Stimulated activated naive CD8-positive, alpha-beta T cell treated with anti-CD3 and anti-CD28 coated beads, Interleukin-15, Interleukin-2, amounts not matched to agents 100 U/mL and 50 U/mL, for 24 hours (primary cell): Measurements from ENCODE around the gene IQCK.

Source experiments
- ATAC-seq: fragments of 150-1000 bp; cut with Tn5 transposase; one replicate; pipeline ENCODE4 v1.10.0; 2021
- DNase-seq: peaks from one replicate; pipeline ENCODE4 v3.0.0; 2021

The IQCK gene

GRCh38 chr16:19804538-19805323 lies 86.7 kb downstream of the IQCK start:
- DNase-seq (peak; percentile 7), ATAC-seq (peak; percentile 55)

- DNase-seq (no peak), ATAC-seq (no peak)
These were observed 87.5 kb downstream of the IQCK start for GRCh38 chr16:19805459-19806162.

GRCh38 chr16:19808061-19808641 lies 90.1 kb downstream of the IQCK start:
- DNase-seq: no peak
- no peak for ATAC-seq

DNA sequence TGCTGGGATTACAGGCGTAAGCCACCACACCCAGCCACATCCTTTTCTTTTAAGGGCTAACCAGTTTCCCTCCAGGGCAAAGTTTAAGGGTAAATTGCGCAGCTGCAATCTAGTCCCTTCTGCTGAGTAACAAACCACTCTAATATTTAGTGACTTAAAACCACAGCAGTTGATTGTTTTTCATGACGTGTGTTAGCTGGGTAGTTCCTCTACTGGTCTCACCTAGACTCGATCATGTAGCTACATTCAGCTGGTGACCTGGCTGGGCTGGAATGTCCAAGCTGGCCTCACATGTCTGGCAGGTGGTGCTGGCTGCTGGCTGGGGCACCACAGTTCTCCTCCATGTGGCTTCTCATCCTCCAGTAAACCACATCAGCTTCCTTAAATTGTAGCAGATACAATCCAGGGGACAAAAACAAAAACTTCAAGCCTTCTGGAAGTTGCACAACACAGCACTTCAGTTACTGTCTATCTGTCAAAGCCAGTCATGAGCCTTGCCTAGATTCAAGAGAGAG lies 91.1 kb downstream of the IQCK start:
- ATAC-seq: no peak
- DNase-seq: no peak

DNA sequence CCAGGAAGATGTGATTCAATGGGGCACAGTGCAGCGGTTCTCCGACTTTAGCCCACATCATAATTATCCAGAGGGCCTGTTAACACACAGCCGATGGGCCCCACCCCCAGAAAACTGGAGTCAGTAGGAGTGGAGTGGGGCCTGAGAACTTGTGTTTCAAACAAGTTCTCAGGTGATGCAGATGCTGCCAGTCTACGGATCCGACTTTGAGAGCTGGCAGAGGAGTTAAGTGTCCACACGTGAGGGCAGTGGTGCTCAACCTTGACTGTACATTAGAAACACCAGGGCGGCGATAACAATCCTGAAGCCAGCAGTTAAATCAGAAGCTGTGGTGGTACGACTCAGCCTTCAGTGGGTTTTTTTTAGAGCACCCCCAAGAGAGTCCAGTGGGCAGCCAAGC lies 91.6 kb downstream of the IQCK start:
- ATAC-seq: no peak
- no peak for DNase-seq

DNA sequence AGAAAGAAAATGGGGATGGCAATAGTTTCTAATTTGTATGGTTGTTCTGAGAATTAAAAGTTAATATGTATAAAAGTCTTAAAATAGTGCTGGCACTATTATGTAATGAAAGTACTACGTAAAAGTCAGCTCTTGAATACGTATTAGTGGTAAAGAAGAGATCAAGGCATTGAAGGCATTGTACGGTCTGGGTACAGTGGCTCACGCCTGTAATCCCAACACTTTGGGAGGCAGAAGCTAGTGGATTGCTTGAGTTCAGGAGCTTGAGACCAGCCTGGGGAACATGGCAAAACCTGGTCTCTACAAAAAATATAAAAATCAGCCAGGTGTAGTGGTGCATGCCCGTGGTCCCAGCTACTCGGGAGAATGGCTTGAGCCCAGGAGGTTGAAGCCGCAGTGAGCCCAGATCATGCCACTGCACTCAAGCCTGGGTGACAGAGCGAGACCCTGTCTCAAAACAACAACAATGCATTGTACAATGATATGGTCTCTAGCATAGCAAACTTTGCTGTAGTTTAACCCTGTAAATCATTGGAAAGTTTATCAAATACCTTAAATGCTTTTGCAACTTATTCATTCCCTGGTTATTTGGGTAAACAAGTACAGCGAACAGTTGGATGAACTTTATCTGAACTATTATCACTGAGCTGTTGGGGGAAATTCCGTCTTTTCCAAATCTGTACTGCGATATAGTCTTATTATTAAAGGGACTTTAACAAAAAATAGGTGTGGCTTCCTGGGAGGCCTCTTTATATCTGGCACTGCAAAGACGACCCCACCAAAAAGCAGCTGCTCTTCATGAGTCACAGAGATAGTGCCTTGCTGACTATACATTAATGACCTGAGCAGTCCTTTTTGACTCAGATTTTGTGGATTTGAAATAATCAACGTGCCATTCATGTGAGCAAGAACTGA lies 93.0 kb downstream of the IQCK start:
- ATAC-seq (no peak), DNase-seq (no peak)

- ATAC-seq (no peak), DNase-seq (no peak)
These were observed 94.9 kb downstream of the IQCK start for GRCh38 chr16:19812986-19813385.

DNA sequence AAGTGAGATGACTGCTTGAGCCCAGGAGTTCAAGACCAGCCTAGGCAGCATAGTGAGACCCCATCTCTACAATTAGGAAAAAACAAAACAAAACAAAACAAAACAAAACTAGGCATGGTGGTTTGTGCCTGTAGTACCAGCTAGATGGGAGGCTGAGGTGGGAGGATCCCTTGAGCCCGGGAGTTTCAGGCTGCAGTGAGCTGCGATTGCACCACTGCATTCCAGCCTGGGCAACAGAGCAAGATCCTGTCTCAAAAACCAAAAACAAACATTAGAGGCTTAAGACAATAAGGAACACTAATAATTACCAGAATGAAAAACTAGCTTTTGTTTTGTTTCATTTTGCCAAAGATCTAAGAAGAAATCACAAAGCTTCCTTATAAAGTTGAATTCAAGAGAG lies 97.3 kb downstream of the IQCK start:
- no peak for DNase-seq
- no peak for ATAC-seq

DNA sequence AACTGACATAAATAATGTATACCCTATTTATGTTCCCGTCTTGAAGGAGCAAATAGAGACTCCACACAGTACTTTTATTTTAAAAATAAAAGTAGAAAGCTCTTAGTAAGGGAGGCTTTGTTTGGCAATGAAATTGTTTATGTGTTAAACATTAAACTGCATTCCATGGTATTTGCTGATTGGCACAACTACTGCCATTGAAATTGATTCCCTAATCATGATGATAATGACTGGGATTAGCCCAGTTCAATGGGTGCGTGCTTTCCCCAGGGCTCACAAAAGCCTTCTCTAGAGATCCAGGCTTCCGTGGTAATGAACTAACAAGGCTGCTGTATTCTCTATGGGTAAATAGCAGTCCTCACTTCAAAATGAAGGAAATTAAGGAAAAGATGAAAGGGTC lies 99.1 kb downstream of the IQCK start:
- ATAC-seq: no peak
- DNase-seq: no peak

DNA sequence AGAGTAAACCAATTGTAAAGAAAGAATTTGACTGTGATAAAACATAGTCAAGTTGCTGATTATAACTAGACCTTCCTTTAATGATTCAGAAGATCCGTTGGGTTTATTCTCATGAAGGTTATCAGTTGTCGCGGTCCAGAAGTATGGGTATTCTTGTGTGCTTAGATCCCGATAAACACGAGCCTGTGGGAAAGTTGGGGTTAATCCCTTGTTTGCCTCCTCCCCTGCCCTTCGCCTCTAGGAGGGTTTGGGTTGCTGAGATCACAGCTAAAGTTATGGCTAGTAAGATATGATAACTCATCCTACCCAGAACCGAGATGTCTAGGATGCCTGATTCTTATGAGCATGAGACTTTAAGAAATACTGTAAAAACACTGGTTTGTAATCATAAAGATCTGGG lies 99.8 kb downstream of the IQCK start:
- ATAC-seq: no peak
- no peak for DNase-seq

- no peak for ATAC-seq
- no peak for DNase-seq
These were observed 104.5 kb downstream of the IQCK start for GRCh38 chr16:19822533-19822932.

DNA sequence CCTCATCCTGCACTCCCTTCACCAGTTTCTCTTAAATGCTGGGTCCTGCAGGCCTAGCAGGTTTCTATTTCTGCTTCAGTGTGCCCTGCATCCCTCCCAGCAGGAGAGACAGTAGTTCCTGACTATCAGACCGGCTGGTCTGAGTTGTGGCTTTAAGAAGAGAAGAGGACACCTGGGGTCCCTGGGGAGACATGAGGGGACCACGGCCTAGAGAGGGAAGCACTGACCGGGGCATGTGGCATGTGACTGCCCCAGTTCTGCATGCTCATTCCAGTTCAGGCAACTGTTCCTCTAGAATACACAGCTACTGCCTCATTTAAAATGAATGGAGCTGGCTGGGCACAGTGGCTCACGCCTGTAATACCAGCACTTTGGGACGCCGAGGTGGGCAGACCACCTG lies 105.3 kb downstream of the IQCK start:
- ATAC-seq: no peak
- DNase-seq: no peak

GRCh38 chr16:19824216-19824615 lies 106.1 kb downstream of the IQCK start:
- no peak for DNase-seq
- no peak for ATAC-seq

DNA sequence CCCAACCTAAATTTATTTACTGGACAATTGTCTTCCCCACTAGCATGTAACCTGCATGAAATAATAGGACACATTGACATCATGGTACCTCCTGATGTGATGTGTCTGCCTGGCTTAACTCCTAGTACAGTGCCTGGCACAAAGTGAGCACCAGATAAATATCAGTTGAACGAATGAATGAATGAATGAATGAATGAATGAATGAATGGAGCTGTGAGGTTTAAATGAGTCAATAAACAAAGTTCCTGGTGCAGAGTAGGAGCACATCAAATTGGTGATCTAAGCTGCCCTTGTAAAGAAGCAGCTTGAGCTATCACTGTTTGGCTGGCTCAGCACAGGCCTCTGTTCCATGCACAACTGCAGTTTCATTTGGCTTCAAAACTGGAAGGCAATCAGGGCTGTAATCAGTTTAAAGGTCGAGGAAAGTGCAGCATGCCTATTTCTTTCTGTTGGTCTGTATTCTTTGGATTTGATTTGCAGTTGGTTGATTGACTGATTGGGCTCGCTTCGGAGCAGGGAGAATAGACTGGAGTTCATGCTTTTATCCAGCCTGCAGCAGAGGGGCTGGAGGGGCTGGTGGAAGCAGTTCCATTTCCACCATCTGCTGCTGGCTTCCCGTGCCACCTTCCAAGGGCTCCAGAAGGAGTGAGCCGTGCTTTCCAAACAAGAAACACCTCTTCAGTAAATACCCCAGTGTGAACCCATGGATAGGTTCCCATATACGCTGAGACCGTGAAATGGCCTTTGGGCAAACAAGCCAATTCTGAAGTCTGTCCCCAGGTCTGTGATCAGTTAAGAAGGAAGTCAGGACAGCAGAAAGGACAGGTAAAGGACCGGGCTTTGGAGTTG lies 112.0 kb downstream of the IQCK start:
- ATAC-seq (no peak), DNase-seq (no peak)

GRCh38 chr16:19830902-19831560 lies 113.0 kb downstream of the IQCK start:
- ATAC-seq (no peak), DNase-seq (no peak)

DNA sequence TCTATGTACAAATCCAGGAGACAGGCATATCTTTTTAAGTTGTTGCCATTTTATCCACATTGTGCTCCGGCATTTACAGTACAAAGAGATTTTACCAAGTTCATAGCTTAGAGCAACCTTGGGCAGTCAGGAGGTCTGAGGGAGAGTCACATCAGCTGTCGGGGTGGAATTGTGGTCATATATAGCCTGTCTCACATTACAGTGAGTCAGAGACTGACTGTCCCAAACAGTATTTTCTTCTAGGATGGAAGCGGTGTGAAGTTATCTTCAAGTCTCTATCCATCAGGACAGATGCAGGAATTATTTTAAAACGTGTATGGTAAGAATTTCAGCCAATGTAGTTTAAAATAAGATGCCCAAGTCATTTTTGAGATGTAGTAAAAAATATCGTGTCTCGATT lies 113.6 kb downstream of the IQCK start:
- ATAC-seq (no peak), DNase-seq (no peak)

- ATAC-seq (no peak), DNase-seq (no peak)
These were observed 115.1 kb downstream of the IQCK start for GRCh38 chr16:19833176-19833575.

DNA sequence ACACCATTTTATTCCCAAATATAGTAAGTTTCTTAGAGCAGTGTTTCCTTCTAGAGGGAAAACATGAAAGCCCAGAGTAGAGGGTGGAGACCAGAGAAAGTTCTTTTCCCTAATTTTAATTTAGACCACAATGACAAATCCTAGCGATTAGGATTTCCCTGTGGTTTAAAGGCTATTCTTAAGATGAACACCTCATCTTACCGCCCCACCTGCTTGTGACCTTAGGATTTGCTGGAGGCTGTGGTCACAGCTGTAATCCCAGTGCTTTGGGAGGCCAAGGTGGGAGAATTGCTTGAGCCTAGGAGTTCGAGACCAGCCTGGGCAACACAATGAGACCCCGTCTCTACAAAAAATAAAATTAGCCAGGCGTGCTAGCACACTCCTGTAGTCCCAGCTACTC lies 115.5 kb downstream of the IQCK start:
- ATAC-seq: no peak
- DNase-seq: no peak

GRCh38 chr16:19835196-19835595 lies 117.1 kb downstream of the IQCK start:
- DNase-seq (no peak), ATAC-seq (no peak)

- DNase-seq: no peak
These were observed 117.9 kb downstream of the IQCK start for GRCh38 chr16:19835968-19836421.

More at GRCh38 chr16:19835968-19836421, 117.9 kb downstream of the IQCK start:
- no peak for ATAC-seq
